A549 (cell line): ENCODE measurements around the gene KSR2.

Experiments used
- CHD2 ChIP-seq: fragments of 150-350 bp; IDR thresholded peaks from 2 replicates; pipeline ENCODE4 v1.6.1; 2014; ENCODE audit warnings: low read length; ENCODE audit not compliant: partially characterized antibody
- EHMT2 ChIP-seq: fragments of 200-600 bp; sonication (generic); IDR thresholded peaks from 2 replicates; pipeline ENCODE4 v1.6.1; 2016; ENCODE audit warnings: antibody characterized with exemption, low read depth, mild to moderate bottlenecking, moderate library complexity
- HDAC2 ChIP-seq: fragments of 200-600 bp; sonication (generic); IDR thresholded peaks from 2 replicates; pipeline ENCODE4 v1.6.1; 2016
- JUNB ChIP-seq: fragments of >200 bp; sonication (Bioruptor Twin); formaldehyde crosslinking; IDR thresholded peaks from 2 replicates; pipeline ENCODE4 v1.6.1; 2016
- MYC ChIP-seq: IDR thresholded peaks from 2 replicates; pipeline ENCODE4 v1.6.1; 2012; ENCODE audit warnings: mild to moderate bottlenecking, inconsistent platforms, low read length, improper control_type of control experiment, borderline replicate concordance
- POLR2A ChIP-seq: IDR thresholded peaks from 2 replicates; pipeline ENCODE4 v1.6.1; 2012; ENCODE audit warnings: mild to moderate bottlenecking, low read length
- RAD21 ChIP-seq, 2 experiments: fragments of >200 bp in 1 of 2; sonication (Bioruptor Twin) in 1 of 2; formaldehyde crosslinking in 1 of 2; IDR thresholded peaks in 1 of 2; conservative IDR thresholded peaks in 1 of 2; 2 replicates in 1 of 2; 3 replicates in 1 of 2; pipeline ENCODE4 v1.6.1; 2012 to 2018; ENCODE audit warnings: inconsistent platforms in 1 of 2
- RCOR1 ChIP-seq: fragments of 150-350 bp; IDR thresholded peaks from 2 replicates; pipeline ENCODE4 v1.6.1; 2014; ENCODE audit warnings: antibody characterized with exemption, low read length, low read depth
- TF ChIP-seq, protein P1 (sequence below): fragments of >200 bp; sonication (Bioruptor Twin); formaldehyde crosslinking; IDR thresholded peaks from 3 replicates; pipeline ENCODE4 v1.5.1; 2016
- TF ChIP-seq, protein P2 (sequence below): fragments of 250-450 bp; sonication (Bioruptor Pico); IDR thresholded peaks from 2 replicates; pipeline ENCODE4 v1.5.0; 2020; ENCODE audit warnings: low read depth, mild to moderate bottlenecking, moderate library complexity
- TF ChIP-seq, protein P3 (sequence below): fragments of 250-450 bp; sonication (Bioruptor Pico); IDR thresholded peaks from 2 replicates; pipeline ENCODE4 v1.5.0; 2021; ENCODE audit warnings: mild to moderate bottlenecking, moderate library complexity, borderline replicate concordance

DNA sequence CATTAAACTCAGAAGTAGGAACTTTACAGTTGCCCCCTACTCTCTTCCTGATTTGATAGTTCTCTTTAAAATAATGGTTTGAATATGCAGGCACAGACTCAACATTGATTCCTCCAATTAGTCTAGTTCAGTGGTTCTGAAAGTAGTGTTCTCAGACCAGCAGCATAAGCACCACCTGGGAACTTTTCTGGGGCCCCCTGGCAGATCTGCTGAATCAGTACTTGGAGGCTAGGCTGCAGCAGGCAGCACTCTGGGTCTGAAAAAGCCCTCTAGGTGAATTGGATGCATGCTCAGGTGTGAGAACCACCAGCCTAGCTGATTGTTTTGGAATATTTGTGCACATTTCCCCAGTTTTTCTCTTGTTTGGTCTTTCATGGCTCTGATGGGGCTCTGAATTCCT is 408.8 kb downstream of the KSR2 start:
- TF ChIP-seq, protein P1, sequence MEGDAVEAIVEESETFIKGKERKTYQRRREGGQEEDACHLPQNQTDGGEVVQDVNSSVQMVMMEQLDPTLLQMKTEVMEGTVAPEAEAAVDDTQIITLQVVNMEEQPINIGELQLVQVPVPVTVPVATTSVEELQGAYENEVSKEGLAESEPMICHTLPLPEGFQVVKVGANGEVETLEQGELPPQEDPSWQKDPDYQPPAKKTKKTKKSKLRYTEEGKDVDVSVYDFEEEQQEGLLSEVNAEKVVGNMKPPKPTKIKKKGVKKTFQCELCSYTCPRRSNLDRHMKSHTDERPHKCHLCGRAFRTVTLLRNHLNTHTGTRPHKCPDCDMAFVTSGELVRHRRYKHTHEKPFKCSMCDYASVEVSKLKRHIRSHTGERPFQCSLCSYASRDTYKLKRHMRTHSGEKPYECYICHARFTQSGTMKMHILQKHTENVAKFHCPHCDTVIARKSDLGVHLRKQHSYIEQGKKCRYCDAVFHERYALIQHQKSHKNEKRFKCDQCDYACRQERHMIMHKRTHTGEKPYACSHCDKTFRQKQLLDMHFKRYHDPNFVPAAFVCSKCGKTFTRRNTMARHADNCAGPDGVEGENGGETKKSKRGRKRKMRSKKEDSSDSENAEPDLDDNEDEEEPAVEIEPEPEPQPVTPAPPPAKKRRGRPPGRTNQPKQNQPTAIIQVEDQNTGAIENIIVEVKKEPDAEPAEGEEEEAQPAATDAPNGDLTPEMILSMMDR, result no peak
- TF ChIP-seq RCOR1 (no peak), MYC (no peak), JUNB (no peak), CHD2 (no peak), HDAC2 (no peak), RAD21 (conservative IDR thresholded peaks at IDR 0.05 in 1 of 2, IDR thresholded peaks at IDR 0.05 in 1 of 2) (no peak), POLR2A (no peak), EHMT2 (no peak)
- TF ChIP-seq, protein P2, sequence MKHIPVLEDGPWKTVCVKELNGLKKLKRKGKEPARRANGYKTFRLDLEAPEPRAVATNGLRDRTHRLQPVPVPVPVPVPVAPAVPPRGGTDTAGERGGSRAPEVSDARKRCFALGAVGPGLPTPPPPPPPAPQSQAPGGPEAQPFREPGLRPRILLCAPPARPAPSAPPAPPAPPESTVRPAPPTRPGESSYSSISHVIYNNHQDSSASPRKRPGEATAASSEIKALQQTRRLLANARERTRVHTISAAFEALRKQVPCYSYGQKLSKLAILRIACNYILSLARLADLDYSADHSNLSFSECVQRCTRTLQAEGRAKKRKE (CRISPR knock-in tag), result no peak
- TF ChIP-seq, protein P3, sequence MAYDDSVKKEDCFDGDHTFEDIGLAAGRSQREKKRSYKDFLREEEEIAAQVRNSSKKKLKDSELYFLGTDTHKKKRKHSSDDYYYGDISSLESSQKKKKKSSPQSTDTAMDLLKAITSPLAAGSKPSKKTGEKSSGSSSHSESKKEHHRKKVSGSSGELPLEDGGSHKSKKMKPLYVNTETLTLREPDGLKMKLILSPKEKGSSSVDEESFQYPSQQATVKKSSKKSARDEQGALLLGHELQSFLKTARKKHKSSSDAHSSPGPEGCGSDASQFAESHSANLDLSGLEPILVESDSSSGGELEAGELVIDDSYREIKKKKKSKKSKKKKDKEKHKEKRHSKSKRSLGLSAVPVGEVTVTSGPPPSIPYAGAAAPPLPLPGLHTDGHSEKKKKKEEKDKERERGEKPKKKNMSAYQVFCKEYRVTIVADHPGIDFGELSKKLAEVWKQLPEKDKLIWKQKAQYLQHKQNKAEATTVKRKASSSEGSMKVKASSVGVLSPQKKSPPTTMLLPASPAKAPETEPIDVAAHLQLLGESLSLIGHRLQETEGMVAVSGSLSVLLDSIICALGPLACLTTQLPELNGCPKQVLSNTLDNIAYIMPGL (CRISPR knock-in tag), result no peak
